Astrocyte (in vitro differentiated cells and primary cell): ENCODE data around the gene ATRIP. TPM values are rescaled to one million over a fixed set of nuclear protein-coding genes. Genes with fewer than 3 reads are reported as not detected.

Source experiments
- DNase-seq: peaks from one replicate; pipeline ENCODE4 v3.0.0-alpha.2; 2010; ENCODE audit warnings: low read depth
- FAIRE-seq: peaks from 2 replicates; lab custom pipeline; 2011; peaks lifted over from hg19 to GRCh38; lab: Jason Lieb, UNC
- H2AFZ ChIP-seq: 2 replicates; pipeline ENCODE4 v1.6.0; 2012; ENCODE audit warnings: low read depth, low read length, inconsistent platforms
- H3K27ac ChIP-seq: 2 replicates; pipeline ENCODE4 v1.5.1; 2011; ENCODE audit warnings: low read depth, low read length, inconsistent platforms
- H3K27me3 ChIP-seq: 2 replicates; pipeline ENCODE4 v1.6.0; 2011; ENCODE audit warnings: low read length, inconsistent platforms; ENCODE audit not compliant: insufficient read depth
- H3K36me3 ChIP-seq: 2 replicates; pipeline ENCODE4 v1.5.1; 2011; ENCODE audit warnings: low read length, inconsistent platforms; ENCODE audit not compliant: insufficient read depth
- H3K4me1 ChIP-seq: 2 replicates; pipeline ENCODE4 v1.5.1; 2011; ENCODE audit warnings: low read length, inconsistent platforms; ENCODE audit not compliant: insufficient read depth
- H3K4me2 ChIP-seq: 2 replicates; pipeline ENCODE4 v1.6.0; 2012; ENCODE audit warnings: low read length, inconsistent platforms
- H3K4me3 ChIP-seq: 2 replicates; pipeline ENCODE4 v1.5.1; 2011; ENCODE audit warnings: low read depth, mild to moderate bottlenecking, low read length, inconsistent platforms; ENCODE audit not compliant: insufficient read depth
- H3K79me2 ChIP-seq: 2 replicates; pipeline ENCODE4 v1.6.0; 2012; ENCODE audit warnings: mild to moderate bottlenecking, low read length, inconsistent platforms; ENCODE audit not compliant: insufficient read depth
- H3K9ac ChIP-seq: 2 replicates; pipeline ENCODE4 v1.6.0; 2012; ENCODE audit warnings: mild to moderate bottlenecking, low read length, inconsistent platforms
- H3K9me3 ChIP-seq: 2 replicates; pipeline ENCODE4 v1.5.1; 2012; ENCODE audit warnings: low read depth, mild to moderate bottlenecking, low read length, inconsistent platforms; ENCODE audit not compliant: insufficient read depth
- H4K20me1 ChIP-seq: 2 replicates; pipeline ENCODE4 v1.6.0; 2012; ENCODE audit warnings: low read length, inconsistent platforms; ENCODE audit not compliant: insufficient read depth
- H3K27ac Mint-ChIP-seq: one replicate; pipeline ENCODE4 v1.8.0; 2021; ENCODE audit warnings: mild to moderate bottlenecking, mixed read lengths; ENCODE audit not compliant: unreplicated experiment
- H3K27me3 Mint-ChIP-seq: one replicate; pipeline ENCODE4 v1.8.0; 2021; ENCODE audit warnings: low read depth, mixed read lengths; ENCODE audit not compliant: unreplicated experiment
- H3K36me3 Mint-ChIP-seq: one replicate; pipeline ENCODE4 v1.8.0; 2021; ENCODE audit warnings: low read depth, mixed read lengths; ENCODE audit not compliant: unreplicated experiment
- H3K4me1 Mint-ChIP-seq: one replicate; pipeline ENCODE4 v1.8.0; 2021; ENCODE audit warnings: low read depth, mixed read lengths; ENCODE audit not compliant: unreplicated experiment
- H3K4me3 Mint-ChIP-seq: one replicate; pipeline ENCODE4 v1.8.0; 2021; ENCODE audit warnings: mild to moderate bottlenecking, moderate library complexity, mixed read lengths; ENCODE audit not compliant: unreplicated experiment
- H3K9me3 Mint-ChIP-seq: one replicate; pipeline ENCODE4 v1.8.0; 2021; ENCODE audit warnings: mild to moderate bottlenecking, mixed read lengths; ENCODE audit not compliant: unreplicated experiment
- EZH2 ChIP-seq: IDR thresholded peaks from 2 replicates; pipeline ENCODE4 v1.6.1; 2012; ENCODE audit warnings: mild to moderate bottlenecking, low read length, inconsistent platforms; ENCODE audit not compliant: insufficient read depth
- total RNA-seq: library from RNA; stranded (reverse); gene quantifications from 2 replicates; pipeline ENCODE4 v1.2.1, GENCODE V29; 2021
- TF ChIP-seq, protein P1 (sequence below): IDR thresholded peaks from 2 replicates; pipeline ENCODE4 v1.5.1; 2011; ENCODE audit warnings: low read depth, mild to moderate bottlenecking, inconsistent platforms, low read length, moderate library complexity; ENCODE audit not compliant: insufficient read depth

The ATRIP gene
- total RNA-seq, 1 donor from 2014 or later, result 6.2 TPM

DNA sequence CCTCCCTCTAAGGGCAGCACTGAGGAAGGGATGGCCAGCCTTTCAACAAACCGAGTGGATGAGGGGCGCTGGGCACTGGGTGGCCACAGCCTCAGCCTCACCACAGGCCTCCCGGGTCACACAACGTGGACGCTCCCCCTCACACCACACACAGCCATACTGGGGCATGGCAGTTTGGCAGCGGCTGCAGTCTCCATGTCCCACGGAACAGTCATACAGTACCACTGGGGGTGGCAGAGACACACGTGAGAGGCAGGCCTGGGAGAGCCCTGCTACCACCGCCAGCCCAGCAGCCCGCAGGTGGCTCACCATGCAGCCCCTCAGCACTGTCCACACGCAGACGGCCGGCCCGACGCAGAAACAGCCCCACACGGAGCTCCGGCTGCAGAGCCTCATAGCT lies 28.4 kb upstream of the ATRIP start:
- Histone ChIP-seq H3K27ac (no peak overlapping the region), H3K36me3 (no peaks in the 10 kb centered on the region), H4K20me1 (peaks cover 48% of the 10 kb centered on the region), H3K4me1 (no peaks in the 10 kb centered on the region), H3K27me3 (no peaks in the 10 kb centered on the region), H3K4me3 (no peak overlapping the region), H3K79me2 (peaks cover 7% of the 10 kb centered on the region), H3K9me3 (no peaks in the 10 kb centered on the region), H2AFZ (no peak overlapping the region), H3K9ac (no peak overlapping the region), H3K4me2 (no peak overlapping the region)
- Mint-ChIP-seq H3K27me3 (no peaks in the 10 kb centered on the region), H3K4me3 (no peak overlapping the region), H3K4me1 (peaks cover 2% of the 10 kb centered on the region), H3K36me3 (peaks cover 21% of the 10 kb centered on the region), H3K27ac (no peak overlapping the region), H3K9me3 (no peaks in the 10 kb centered on the region)
- TF ChIP-seq EZH2, result no peak
- TF ChIP-seq, protein P1, sequence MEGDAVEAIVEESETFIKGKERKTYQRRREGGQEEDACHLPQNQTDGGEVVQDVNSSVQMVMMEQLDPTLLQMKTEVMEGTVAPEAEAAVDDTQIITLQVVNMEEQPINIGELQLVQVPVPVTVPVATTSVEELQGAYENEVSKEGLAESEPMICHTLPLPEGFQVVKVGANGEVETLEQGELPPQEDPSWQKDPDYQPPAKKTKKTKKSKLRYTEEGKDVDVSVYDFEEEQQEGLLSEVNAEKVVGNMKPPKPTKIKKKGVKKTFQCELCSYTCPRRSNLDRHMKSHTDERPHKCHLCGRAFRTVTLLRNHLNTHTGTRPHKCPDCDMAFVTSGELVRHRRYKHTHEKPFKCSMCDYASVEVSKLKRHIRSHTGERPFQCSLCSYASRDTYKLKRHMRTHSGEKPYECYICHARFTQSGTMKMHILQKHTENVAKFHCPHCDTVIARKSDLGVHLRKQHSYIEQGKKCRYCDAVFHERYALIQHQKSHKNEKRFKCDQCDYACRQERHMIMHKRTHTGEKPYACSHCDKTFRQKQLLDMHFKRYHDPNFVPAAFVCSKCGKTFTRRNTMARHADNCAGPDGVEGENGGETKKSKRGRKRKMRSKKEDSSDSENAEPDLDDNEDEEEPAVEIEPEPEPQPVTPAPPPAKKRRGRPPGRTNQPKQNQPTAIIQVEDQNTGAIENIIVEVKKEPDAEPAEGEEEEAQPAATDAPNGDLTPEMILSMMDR, result no peak
- DNase-seq, result no peak
- no peak for FAIRE-seq

DNA sequence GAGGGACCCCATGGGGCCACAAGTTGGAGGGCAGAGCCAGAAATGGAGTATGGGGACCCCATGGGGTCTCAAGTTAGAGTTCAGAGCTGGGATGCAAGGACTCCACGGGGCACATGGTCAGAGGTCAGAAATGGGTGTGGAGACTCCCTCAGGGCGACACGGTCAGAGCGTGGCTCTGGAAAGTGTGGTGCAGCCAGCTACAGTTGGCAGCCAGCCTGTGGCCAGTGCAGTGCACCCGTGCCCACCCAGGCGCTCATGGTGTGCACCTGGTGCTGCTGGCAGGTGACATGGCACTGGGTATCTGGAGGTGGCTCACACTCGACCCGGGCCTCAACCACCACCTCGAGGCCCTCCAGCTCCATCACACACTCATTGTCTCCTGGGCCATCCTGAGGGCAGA lies 27.9 kb upstream of the ATRIP start:
- no peaks in the 10 kb centered on the region for H3K9me3 Mint-ChIP-seq
- H3K36me3 ChIP-seq, result no peaks in the 10 kb centered on the region

DNA sequence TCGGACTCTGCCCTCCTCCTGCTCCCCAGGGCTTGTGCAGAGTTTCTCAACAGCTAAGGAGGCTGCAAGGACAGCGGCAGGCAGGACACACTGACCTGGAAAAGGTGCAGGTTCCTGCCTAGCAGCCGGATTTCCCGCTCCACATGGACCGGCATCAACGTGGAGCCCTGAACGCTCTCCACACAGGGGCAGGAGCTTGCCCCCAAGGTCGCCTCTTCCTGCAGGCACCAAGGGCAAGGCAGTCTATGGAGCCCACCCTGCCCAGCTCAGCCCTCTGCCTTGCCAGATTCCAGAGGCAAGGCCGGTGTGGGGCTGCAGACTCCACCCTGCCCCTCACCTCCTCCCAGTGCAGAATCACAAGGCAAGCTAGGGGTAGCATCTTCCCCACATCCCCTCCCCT lies 27.4 kb upstream of the ATRIP start:
- Mint-ChIP-seq H3K27me3 (no peaks in the 10 kb centered on the region), H3K36me3 (peaks cover 16% of the 10 kb centered on the region), H3K4me3 (no peak overlapping the region), H3K9me3 (no peaks in the 10 kb centered on the region), H3K27ac (no peak overlapping the region), H3K4me1 (peaks cover 2% of the 10 kb centered on the region)
- peaks cover 55% of the 10 kb centered on the region for H4K20me1 ChIP-seq
- no peak for TF ChIP-seq EZH2
- TF ChIP-seq, protein P1, result no peak
- no peaks in the 10 kb centered on the region for H3K9me3 ChIP-seq
- H3K79me2 ChIP-seq, result peaks cover 7% of the 10 kb centered on the region
- no peak overlapping the region for H3K9ac ChIP-seq
- H3K4me1 ChIP-seq, result no peaks in the 10 kb centered on the region
- H3K27ac ChIP-seq, result no peak overlapping the region
- no peak overlapping the region for H2AFZ ChIP-seq
- no peak for DNase-seq
- H3K4me2 ChIP-seq, result no peak overlapping the region
- H3K27me3 ChIP-seq, result no peaks in the 10 kb centered on the region
- no peaks in the 10 kb centered on the region for H3K36me3 ChIP-seq
- H3K4me3 ChIP-seq, result no peak overlapping the region
- FAIRE-seq, result no peak

More for the DNA sequence above, 27.9 kb upstream of the ATRIP start:
- peaks cover 20% of the 10 kb centered on the region for H3K36me3 Mint-ChIP-seq
- no peak for TF ChIP-seq EZH2
- TF ChIP-seq, protein P1, result no peak
- Histone ChIP-seq H3K4me3 (no peak overlapping the region), H2AFZ (no peak overlapping the region), H3K4me2 (no peak overlapping the region), H4K20me1 (peaks cover 51% of the 10 kb centered on the region), H3K27ac (no peak overlapping the region), H3K4me1 (no peaks in the 10 kb centered on the region), H3K9ac (no peak overlapping the region), H3K79me2 (peaks cover 7% of the 10 kb centered on the region), H3K27me3 (no peaks in the 10 kb centered on the region), H3K9me3 (no peaks in the 10 kb centered on the region)
- FAIRE-seq, result no peak
- H3K27ac Mint-ChIP-seq, result no peak overlapping the region
- peaks cover 2% of the 10 kb centered on the region for H3K4me1 Mint-ChIP-seq
- no peaks in the 10 kb centered on the region for H3K27me3 Mint-ChIP-seq
- H3K4me3 Mint-ChIP-seq, result no peak overlapping the region
- no peak for DNase-seq
